WTC11 (cell line): ENCODE measurements around the gene CCDC190. TPM values are rescaled to one million over a fixed set of nuclear protein-coding genes. Genes with fewer than 3 reads are reported as not detected.

ENCODE experiments used
- ATAC-seq: fragments of 200-7000 bp; cut with Tn5 transposase; 2 replicates; pipeline ENCODE4 v1.10.0; 2021; ENCODE audit warnings: mild to moderate bottlenecking, moderate library complexity
- CTCF ChIA-PET: fragments of 300-600 bp; sonication (Branson Sonifier 250); formaldehyde crosslinking; loops from one replicate; lab custom pipeline; 2021; ENCODE audit warnings: antibody characterized with exemption; lab: Charles Lee
- POLR2A ChIA-PET: fragments of 350-600 bp; sonication (Branson Sonifier 250); formaldehyde crosslinking; loops from one replicate; lab custom pipeline; 2021; ENCODE audit warnings: antibody characterized with exemption; lab: Charles Lee
- DNase-seq: peaks from one replicate; pipeline ENCODE4 v3.0.0; 2021; ENCODE audit warnings: low spot score
- H3K27ac Mint-ChIP-seq: 2 replicates; pipeline ENCODE4 v1.8.0; 2021; ENCODE audit warnings: mixed read lengths
- H3K27me3 Mint-ChIP-seq: 2 replicates; pipeline ENCODE4 v1.8.0; 2021; ENCODE audit warnings: low read depth, mild to moderate bottlenecking, moderate library complexity, mixed read lengths
- H3K36me3 Mint-ChIP-seq: 2 replicates; pipeline ENCODE4 v1.8.0; 2021; ENCODE audit warnings: mixed read lengths
- H3K4me1 Mint-ChIP-seq: 2 replicates; pipeline ENCODE4 v1.8.0; 2022; ENCODE audit warnings: mixed read lengths
- H3K4me3 Mint-ChIP-seq: 2 replicates; pipeline ENCODE4 v1.8.0; 2021; ENCODE audit warnings: mild to moderate bottlenecking, moderate library complexity, mixed read lengths
- H3K9me3 Mint-ChIP-seq: 2 replicates; pipeline ENCODE4 v1.8.0; 2021; ENCODE audit warnings: mixed read lengths
- ATF1 ChIP-seq: sonication (generic); formaldehyde crosslinking; IDR thresholded peaks from 2 replicates; pipeline ENCODE4 v1.8.1; 2023; ENCODE audit warnings: mild to moderate bottlenecking, moderate library complexity, missing genetic modification reagents
- CREB1 ChIP-seq: sonication (generic); formaldehyde crosslinking; IDR thresholded peaks from 2 replicates; pipeline ENCODE4 v1.8.0; 2023; ENCODE audit warnings: mild to moderate bottlenecking, missing genetic modification reagents
- EMX1 ChIP-seq: fragments of 250-450 bp; sonication (Bioruptor Pico); IDR thresholded peaks from 2 replicates; pipeline ENCODE4 v1.8.0; 2021; ENCODE audit warnings: mild to moderate bottlenecking
- ETV6 ChIP-seq: sonication (generic); formaldehyde crosslinking; IDR thresholded peaks from 2 replicates; pipeline ENCODE4 v1.8.1; 2022; ENCODE audit warnings: mild to moderate bottlenecking, missing genetic modification reagents
- FOXP1 ChIP-seq: sonication (generic); formaldehyde crosslinking; IDR thresholded peaks from 2 replicates; pipeline ENCODE4 v1.8.0; 2022; ENCODE audit warnings: missing genetic modification reagents, mild to moderate bottlenecking, moderate library complexity, borderline replicate concordance
- GTF2I ChIP-seq: fragments of 250-450 bp; sonication (Bioruptor Pico); conservative IDR thresholded peaks from 2 replicates; pipeline ENCODE4 v1.4.0; 2021; ENCODE audit warnings: mild to moderate bottlenecking
- NFE2L1 ChIP-seq: sonication (generic); formaldehyde crosslinking; IDR thresholded peaks from 2 replicates; pipeline ENCODE4 v1.8.1; 2023; ENCODE audit warnings: missing genetic modification reagents
- NR2C2 ChIP-seq: sonication (generic); formaldehyde crosslinking; IDR thresholded peaks from 2 replicates; pipeline ENCODE4 v1.8.0; 2022; ENCODE audit warnings: mild to moderate bottlenecking, missing genetic modification reagents
- OVOL2 ChIP-seq: fragments of 250-450 bp; sonication (Bioruptor Pico); IDR thresholded peaks from 2 replicates; pipeline ENCODE4 v1.9.0; 2021; ENCODE audit warnings: mild to moderate bottlenecking, borderline replicate concordance
- PRRX2 ChIP-seq: fragments of 250-450 bp; sonication (Bioruptor Pico); IDR thresholded peaks from 2 replicates; pipeline ENCODE4 v1.8.0; 2021; ENCODE audit warnings: mild to moderate bottlenecking
- ZNF416 ChIP-seq: fragments of 250-450 bp; sonication (Bioruptor Pico); IDR thresholded peaks from 2 replicates; pipeline ENCODE4 v1.9.0; 2021; ENCODE audit warnings: mild to moderate bottlenecking, inconsistent platforms
- total RNA-seq: library from RNA; stranded (reverse); gene quantifications from 3 replicates; pipeline ENCODE4 v1.2.3, GENCODE V29; 2021
- TF ChIP-seq, protein P1 (sequence below): sonication (generic); formaldehyde crosslinking; IDR thresholded peaks from 2 replicates; pipeline ENCODE4 v1.8.0; 2022; ENCODE audit warnings: mild to moderate bottlenecking, missing genetic modification reagents
- TF ChIP-seq, protein P2 (sequence below): sonication (generic); formaldehyde crosslinking; IDR thresholded peaks from 2 replicates; pipeline ENCODE4 v1.8.0; 2023; ENCODE audit warnings: mild to moderate bottlenecking, missing genetic modification reagents
- TF ChIP-seq, protein P3 (sequence below): sonication (generic); formaldehyde crosslinking; IDR thresholded peaks from 2 replicates; pipeline ENCODE4 v1.8.1; 2022; ENCODE audit warnings: mild to moderate bottlenecking, missing genetic modification reagents, moderate library complexity, borderline replicate concordance
- TF ChIP-seq, protein P4 (sequence below): sonication (generic); formaldehyde crosslinking; IDR thresholded peaks from 2 replicates; pipeline ENCODE4 v1.8.1; 2022; ENCODE audit warnings: mild to moderate bottlenecking, moderate library complexity, missing genetic modification reagents
- TF ChIP-seq, protein P5 (sequence below): fragments of 250-450 bp; sonication (Bioruptor Pico); IDR thresholded peaks from 2 replicates; pipeline ENCODE4 v1.9.0; 2021; ENCODE audit warnings: mild to moderate bottlenecking

Gene CCDC190
- total RNA-seq, 1 experiment from 2014 or later, result not detected

DNA sequence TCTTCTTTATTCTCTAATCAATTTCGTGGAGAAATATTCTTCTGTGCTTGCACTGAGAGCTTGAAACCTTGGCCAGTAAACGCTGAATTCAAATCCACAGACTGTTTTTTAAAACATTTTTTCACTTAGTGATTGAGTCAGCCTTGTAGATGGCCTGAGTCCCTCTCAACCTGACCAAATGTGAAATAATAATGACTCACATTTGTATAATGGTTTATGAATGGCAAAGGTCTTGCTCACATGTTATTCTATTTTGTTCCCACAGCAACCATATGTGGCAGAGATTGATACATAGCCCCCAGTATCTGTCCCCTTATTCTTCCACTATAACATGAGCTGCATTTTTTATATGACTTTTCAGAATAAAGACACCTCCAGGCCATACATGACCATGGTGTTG, 47.8 kb upstream of the CCDC190 start:
- CTCF ChIA-PET, result no interaction called here
- Mint-ChIP-seq H3K27ac (no peak overlapping the region), H3K36me3 (peaks cover 8% of the 10 kb centered on the region)
- no peak for ATAC-seq
- no peak for TF ChIP-seq ATF1
- TF ChIP-seq, all 79 proteins: peak for 0
- Mint-ChIP-seq H3K9me3 (peaks cover 21% of the 10 kb centered on the region), H3K27me3 (peaks cover 2% of the 10 kb centered on the region; the same call in 1 of the 2 replicates), H3K4me3 (no peak overlapping the region), H3K4me1 (peaks cover 6% of the 10 kb centered on the region; the same call in 1 of the 2 replicates)
- no peak for DNase-seq
- POLR2A ChIA-PET, result no interaction called here

DNA sequence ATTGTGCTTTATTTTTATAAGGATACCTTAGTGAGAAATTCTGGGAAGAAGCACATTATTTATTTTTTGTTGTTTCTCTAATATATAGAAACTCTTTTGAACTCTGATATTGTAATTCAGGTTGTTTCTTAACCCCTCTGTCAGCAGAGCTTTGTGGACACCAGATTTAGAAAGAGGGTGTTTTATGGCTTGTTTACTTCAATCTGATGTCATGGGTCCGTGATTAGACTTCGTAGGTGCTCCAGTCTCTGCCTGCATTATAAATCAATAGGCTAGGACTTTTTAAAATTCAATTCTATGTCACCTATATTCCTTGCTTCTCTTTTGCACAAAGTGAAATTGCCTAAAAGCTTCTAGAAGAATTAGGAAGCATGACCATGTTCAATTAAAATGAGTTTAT, 47.3 kb upstream of the CCDC190 start:
- Mint-ChIP-seq H3K4me3 (no peak overlapping the region), H3K27me3 (peaks cover 2% of the 10 kb centered on the region; the same call in 1 of the 2 replicates), H3K27ac (no peak overlapping the region)
- CTCF ChIA-PET, result no interaction called here
- POLR2A ChIA-PET, result no interaction called here
- no peak for DNase-seq
- no peak for ATAC-seq
- TF ChIP-seq, protein P1, sequence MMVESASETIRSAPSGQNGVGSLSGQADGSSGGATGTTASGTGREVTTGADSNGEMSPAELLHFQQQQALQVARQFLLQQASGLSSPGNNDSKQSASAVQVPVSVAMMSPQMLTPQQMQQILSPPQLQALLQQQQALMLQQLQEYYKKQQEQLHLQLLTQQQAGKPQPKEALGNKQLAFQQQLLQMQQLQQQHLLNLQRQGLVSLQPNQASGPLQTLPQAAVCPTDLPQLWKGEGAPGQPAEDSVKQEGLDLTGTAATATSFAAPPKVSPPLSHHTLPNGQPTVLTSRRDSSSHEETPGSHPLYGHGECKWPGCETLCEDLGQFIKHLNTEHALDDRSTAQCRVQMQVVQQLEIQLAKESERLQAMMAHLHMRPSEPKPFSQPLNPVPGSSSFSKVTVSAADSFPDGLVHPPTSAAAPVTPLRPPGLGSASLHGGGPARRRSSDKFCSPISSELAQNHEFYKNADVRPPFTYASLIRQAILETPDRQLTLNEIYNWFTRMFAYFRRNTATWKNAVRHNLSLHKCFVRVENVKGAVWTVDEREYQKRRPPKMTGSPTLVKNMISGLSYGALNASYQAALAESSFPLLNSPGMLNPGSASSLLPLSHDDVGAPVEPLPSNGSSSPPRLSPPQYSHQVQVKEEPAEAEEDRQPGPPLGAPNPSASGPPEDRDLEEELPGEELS (CRISPR knock-in tag), result no peak
- TF ChIP-seq ZNF416 (CRISPR knock-in tag) (no peak), FOXP1 (CRISPR knock-in tag) (no peak), NR2C2 (CRISPR knock-in tag) (no peak), OVOL2 (no peak), CREB1 (CRISPR knock-in tag) (no peak), ETV6 (no peak)
- TF ChIP-seq, protein P2, sequence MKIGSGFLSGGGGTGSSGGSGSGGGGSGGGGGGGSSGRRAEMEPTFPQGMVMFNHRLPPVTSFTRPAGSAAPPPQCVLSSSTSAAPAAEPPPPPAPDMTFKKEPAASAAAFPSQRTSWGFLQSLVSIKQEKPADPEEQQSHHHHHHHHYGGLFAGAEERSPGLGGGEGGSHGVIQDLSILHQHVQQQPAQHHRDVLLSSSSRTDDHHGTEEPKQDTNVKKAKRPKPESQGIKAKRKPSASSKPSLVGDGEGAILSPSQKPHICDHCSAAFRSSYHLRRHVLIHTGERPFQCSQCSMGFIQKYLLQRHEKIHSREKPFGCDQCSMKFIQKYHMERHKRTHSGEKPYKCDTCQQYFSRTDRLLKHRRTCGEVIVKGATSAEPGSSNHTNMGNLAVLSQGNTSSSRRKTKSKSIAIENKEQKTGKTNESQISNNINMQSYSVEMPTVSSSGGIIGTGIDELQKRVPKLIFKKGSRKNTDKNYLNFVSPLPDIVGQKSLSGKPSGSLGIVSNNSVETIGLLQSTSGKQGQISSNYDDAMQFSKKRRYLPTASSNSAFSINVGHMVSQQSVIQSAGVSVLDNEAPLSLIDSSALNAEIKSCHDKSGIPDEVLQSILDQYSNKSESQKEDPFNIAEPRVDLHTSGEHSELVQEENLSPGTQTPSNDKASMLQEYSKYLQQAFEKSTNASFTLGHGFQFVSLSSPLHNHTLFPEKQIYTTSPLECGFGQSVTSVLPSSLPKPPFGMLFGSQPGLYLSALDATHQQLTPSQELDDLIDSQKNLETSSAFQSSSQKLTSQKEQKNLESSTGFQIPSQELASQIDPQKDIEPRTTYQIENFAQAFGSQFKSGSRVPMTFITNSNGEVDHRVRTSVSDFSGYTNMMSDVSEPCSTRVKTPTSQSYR (CRISPR knock-in tag), result no peak
- TF ChIP-seq, protein P3, sequence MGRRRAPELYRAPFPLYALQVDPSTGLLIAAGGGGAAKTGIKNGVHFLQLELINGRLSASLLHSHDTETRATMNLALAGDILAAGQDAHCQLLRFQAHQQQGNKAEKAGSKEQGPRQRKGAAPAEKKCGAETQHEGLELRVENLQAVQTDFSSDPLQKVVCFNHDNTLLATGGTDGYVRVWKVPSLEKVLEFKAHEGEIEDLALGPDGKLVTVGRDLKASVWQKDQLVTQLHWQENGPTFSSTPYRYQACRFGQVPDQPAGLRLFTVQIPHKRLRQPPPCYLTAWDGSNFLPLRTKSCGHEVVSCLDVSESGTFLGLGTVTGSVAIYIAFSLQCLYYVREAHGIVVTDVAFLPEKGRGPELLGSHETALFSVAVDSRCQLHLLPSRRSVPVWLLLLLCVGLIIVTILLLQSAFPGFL (CRISPR knock-in tag), result no peak
- TF ChIP-seq, protein P4, sequence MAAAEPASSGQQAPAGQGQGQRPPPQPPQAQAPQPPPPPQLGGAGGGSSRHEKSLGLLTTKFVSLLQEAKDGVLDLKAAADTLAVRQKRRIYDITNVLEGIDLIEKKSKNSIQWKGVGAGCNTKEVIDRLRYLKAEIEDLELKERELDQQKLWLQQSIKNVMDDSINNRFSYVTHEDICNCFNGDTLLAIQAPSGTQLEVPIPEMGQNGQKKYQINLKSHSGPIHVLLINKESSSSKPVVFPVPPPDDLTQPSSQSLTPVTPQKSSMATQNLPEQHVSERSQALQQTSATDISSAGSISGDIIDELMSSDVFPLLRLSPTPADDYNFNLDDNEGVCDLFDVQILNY (CRISPR knock-in tag), result no peak
- TF ChIP-seq, all 79 proteins: peak for 0
- Mint-ChIP-seq H3K36me3 (peaks cover 8% of the 10 kb centered on the region), H3K4me1 (peaks cover 8% of the 10 kb centered on the region; the same call in 1 of the 2 replicates), H3K9me3 (peaks cover 18% of the 10 kb centered on the region)

DNA sequence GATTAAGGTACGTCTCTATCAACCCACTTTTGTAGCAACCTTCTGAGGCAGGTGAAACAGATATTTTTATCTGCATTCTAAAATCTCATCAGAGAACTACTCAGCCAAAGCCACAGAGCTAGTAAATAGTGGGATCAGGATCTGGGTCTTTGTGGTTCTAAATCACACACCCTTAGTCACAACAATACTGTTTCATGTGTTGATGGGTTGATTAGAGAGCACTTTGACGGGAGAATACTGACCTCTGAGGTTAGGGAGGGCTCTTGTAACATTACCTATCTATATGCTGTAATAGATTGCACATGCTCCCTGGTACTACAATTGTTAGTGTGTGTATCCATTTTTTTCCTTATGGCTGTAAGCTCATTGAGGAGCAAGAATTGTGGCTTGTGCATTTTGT, 45.5 kb upstream of the CCDC190 start:
- no peak for ATAC-seq
- TF ChIP-seq NFE2L1 (CRISPR knock-in tag), result no peak
- no peak for TF ChIP-seq NR2C2 (CRISPR knock-in tag)
- TF ChIP-seq PRRX2 (CRISPR knock-in tag), result no peak
- TF ChIP-seq, protein P5, sequence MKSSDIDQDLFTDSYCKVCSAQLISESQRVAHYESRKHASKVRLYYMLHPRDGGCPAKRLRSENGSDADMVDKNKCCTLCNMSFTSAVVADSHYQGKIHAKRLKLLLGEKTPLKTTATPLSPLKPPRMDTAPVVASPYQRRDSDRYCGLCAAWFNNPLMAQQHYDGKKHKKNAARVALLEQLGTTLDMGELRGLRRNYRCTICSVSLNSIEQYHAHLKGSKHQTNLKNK (CRISPR knock-in tag), result no peak
- TF ChIP-seq GTF2I (CRISPR knock-in tag), result no peak
- TF ChIP-seq EMX1, result no peak
- H3K4me1 Mint-ChIP-seq, result peaks cover 8% of the 10 kb centered on the region; the same call in 1 of the 2 replicates
- H3K4me3 Mint-ChIP-seq, result no peak overlapping the region
- H3K27ac Mint-ChIP-seq, result no peak overlapping the region
- H3K36me3 Mint-ChIP-seq, result no peaks in the 10 kb centered on the region
- DNase-seq, result no peak
- H3K9me3 Mint-ChIP-seq, result peaks cover 4% of the 10 kb centered on the region
- CTCF ChIA-PET, result no interaction called here
- no peaks in the 10 kb centered on the region for H3K27me3 Mint-ChIP-seq
- POLR2A ChIA-PET, result no interaction called here
